DMS153 treated with DMSO at 0.1 percent for 48 hours (cell line): ENCODE results near the gene USP7.
"Not testable (repeated sequence)": the region's sequence is repeated elsewhere in the genome, so short reads cannot be mapped to it uniquely, and the experiment has no call there.

Experiments used
- DNase-seq: peaks from one replicate; lab custom pipeline; 2025; ENCODE audit not compliant: unreplicated experiment; lab: John Stamatoyannopoulos, UW

Gene USP7

GRCh38 chr16:8975039-8975438 lies 11.3 kb upstream of the USP7 start:
- no peak for DNase-seq

DNA sequence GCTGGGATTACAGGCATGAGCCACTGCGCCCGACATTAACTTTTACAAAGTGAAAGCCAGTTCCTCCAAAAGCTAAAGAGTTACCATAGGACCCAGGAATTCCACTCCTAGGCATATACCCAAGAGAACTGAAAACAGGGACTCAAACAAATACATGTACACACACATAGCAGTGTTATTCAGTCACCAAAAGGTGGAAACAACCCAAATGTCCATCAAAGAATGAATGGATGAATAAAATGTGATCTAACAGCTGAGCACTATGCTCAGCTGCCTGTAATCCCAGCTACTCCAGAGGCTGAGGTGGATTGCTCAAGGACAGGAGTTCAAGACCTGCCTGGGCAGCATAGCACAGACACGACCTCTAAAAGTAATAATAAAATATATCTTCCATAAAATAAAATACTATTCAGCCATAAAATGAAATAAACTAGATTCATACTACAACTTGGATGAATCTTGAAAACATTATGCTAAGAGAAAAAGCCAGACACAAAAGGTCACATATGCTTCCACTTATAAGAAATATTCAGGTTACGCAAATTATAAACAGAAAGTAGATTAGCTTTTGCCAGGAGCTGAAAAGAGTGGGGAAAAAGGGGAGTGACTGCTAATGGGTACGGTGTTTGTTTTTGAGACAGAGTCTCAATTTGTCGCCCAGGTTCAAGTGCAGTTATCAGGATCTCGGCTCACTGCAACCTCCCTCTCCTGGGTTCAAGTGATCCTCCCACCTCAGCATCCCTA lies 9.3 kb upstream of the USP7 start:
- no peak for DNase-seq

DNA sequence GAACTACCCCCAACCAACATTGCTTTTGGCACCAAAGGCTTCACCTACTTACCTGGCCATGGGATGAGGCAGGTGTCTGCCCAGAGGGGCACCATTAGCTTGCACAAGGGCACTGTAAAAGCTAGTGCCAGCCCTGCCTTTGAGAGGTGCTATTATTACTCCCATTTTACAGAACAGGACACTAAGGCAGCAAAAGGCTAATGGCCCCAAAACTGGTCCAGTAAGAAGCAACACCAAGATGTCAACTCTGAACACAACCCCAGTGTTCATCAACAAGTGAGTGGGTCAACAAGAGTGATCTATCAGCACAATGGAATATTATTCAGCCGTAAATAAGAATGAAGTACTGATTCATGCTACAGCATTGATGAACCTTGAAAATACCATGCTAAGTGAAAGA lies 7.7 kb upstream of the USP7 start:
- no peak for DNase-seq

GRCh38 chr16:8969202-8969897 lies 5.6 kb upstream of the USP7 start:
- not testable (repeated sequence) for DNase-seq

GRCh38 chr16:8968054-8968453 lies 4.3 kb upstream of the USP7 start:
- DNase-seq: not testable (repeated sequence)

DNA sequence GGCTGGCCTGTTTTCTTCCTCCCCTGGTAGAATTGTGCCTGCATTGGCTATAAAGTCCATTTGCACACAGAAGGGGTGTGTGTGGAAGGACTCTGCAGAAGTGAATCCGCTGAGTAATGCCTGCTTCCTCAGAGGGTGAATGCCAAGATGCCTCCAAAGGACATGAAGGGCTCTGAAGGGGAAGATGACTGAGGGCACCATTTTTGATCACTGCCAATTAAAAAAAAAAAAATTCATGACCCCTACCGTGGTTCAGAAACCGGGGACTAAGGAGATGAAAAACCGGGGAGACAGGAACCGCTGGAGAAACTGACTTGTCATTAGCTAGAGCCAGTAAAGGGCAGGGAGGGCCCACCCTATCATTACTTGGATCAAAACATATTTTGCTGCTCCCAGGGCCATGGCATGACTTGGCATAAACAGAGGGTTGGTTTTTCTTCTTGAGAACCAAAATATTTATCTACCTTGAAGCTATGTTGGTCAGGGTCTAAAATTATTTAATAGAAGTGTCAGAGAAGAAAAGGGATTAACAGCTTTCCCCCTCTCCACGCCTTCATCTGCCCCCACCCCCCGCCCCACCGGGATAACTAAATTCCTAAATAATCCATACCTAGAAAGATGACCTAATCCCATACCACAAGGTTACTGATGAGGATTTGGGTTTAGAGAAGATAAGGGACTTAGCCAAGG lies 3.6 kb upstream of the USP7 start:
- no peak for DNase-seq

- no peak for DNase-seq
Measured at GRCh38 chr16:8966817-8967131, 3.1 kb upstream of the USP7 start.

DNA sequence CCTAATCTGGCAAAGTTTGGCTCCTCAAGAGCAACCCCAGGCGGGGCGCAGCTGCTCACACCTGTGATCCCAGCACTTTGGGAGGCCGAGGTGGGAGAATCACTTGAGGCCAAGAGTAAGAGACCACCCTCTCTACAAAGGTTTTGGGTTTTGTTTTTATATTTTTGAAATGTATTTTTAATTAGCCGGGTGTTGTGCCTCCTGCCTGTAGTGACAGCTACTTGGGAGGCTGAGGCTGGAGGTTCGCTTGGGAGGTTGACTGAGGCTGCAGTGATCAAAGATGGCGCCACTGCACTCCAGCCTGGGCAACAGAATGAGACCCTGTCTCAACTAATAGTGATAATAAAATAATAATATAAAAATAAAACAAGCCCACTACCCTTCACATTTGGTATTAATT lies 756 bp upstream of the USP7 start:
- no peak for DNase-seq

- DNase-seq: no peak
Measured at GRCh38 chr16:8963010-8963820, 491 bp downstream of the USP7 start.

DNA sequence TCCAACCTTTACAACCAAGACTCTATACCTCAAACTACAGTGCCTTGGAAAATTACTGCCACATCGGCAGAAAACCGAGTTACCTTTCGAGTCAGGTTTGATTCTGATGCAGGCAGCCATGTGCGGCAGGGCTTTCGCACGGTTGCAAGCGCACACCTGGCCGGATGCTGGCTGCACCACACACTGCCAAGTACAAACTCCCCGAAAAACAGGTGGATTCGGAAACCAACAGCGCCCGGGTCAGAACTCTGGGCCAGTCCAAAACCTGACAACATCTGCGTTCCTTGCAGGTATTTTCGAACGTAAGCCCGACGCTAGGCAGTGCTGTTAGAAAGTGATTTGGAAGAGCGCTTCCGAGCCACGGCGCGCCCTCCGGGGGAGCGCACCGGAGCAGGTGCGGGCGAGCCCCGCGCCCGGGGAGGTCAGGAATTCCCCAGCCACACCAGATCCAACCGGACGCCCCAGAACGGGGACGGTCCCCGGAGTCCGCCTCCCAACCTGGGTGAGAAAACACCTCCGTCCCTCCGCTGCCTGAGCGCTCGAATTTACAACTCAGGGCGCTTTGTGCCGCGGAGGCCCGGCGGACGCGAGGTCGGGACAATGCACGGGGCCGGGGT lies 1.2 kb downstream of the USP7 start:
- DNase-seq: no peak

DNA sequence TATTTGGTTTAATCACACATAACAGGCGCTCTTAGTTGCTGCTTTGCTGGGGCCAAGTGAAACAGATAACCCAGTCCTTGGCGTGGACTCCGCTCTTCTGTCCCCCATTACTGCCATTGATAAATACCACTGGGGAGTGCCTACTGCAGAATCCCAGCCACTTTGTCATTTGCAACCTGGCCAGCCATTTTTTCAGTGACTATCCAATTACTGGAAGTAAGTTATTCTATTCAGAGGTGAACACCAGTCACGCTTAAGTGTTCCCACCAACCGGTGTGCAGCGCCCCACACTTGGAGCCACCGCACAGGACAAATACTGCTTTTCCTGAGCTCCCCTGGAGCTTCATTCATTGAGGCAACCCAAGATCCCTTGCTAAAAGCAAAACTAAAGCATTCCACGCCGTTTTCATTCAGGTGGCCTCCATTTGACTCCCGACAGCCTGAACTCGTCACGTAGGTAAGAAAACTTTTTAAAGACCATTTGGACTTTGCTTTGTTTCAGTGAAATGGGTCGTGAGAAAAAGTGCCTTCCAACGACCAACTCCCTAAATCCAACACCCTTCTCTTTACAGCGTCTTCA lies 1.8 kb downstream of the USP7 start:
- no peak for DNase-seq

DNA sequence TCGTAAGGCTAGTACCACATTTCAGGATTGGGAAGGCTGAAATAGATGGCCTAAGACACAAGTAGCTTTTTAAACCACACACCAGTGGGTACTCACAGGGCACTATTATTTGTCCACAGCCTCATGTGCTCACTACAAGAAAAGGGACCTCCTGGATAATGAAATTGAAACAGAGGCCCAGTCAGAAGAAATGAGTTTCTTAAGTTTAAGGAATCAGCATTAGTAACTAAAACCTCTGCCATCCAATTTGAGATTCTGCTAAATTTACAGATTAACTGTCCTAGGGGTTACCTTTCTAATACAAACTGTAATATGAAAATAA lies 3.0 kb downstream of the USP7 start:
- no peak for DNase-seq

DNA sequence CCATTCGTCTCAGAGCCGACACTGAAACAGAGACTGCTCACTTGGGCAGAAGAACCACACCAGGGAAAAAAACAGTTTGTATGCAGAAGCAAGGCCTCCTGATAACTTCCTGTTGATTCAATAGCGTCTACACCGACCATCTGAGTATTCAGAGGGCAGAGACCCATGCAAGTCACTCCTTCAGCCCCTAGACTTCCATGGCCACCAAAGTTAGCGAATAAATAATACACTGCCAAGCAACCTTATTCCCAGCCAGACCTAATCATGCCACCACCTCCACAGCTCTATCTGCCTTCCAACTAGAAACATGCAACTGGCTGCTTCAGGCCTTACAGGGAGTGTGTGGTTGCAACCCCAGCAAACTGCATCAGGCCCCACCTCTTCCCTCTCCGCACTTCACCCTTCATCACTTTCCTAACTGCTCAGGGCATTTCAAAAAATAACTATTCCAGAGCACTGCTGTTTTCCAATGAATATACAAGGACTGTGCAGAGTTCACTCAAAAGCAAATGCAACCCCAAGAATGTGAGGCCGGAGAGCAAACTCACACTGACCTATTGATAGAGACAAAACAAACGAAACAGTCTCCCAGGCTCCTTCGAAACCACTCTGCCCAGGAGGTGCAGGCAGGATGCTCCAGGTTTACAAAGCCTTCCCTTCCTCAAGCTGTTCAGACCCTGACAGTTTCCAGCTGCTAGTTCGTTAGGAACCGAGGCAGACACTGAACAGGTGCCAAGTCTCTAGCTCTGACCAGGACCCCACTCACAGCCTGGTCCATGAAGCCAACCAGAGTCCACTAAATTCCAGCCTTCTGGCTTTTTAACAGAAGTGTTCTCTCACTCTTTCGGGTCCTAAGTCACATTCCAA lies 3.6 kb downstream of the USP7 start:
- DNase-seq: no peak

DNA sequence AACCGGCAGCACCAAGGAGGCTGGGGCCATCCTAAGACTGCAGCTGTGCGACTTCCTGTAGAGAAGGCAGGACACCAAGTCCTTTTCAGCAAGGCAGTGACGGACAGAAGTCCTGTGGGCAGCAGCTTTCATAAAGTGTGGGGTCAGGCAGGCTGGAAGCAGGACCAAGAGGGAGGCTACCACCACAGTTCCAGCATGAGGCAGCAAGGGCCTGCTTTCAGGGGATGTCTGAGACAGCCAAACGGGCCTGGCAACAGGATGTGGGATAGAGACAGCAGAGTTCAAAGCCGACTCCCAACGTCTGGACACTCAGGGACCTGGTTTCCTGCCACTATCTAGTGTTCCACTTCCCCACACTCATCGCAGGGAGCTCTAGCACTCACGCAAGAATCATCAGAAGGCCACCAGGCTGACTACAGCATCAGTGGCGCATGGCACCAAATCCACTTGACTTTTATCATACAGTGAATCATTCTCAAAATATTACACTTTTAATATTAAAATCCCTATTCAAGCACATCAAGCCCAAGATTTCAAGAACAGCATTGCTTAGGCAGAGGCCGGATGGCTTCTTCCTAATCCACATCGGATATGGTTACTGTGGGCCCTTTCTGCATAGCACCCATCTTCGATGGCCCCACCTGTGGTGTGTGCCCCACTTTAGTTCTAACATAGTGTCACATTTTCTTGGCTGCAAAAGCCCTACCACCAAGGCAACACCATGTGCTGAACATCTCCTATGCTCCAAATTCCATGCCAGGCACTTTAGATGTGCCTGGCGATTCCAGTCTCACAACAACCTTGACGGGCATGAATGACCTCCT lies 5.2 kb downstream of the USP7 start:
- no peak for DNase-seq

DNA sequence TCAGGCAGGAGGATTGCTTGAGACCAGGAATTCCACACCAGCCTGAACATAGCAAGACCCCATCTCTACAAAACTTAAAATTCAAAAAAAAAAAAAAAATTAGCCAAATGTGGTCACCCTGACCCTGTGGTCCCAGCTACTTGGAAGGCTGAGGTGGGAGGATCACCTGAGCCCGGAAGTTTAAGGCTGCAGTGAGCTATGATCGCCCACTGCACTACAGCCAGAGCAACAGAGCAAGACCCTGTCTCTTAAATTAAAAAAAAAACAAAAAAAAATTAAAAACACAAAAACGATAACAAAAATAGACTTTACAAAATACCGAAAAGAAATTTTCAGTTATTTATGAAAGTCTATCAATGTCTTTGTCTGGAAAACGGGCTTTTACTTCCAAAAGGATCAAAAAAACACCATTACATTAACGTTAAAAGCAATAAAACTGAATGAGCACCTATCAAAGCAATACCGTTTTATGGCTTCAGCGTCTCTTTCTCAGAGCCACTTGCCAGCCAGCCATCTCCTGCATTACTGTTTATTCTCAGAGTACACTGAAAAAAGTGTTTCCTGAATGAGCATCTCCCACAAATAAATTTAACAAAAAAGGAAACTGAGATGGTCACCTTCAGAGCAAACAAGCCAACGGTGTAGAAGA lies 6.1 kb downstream of the USP7 start:
- no peak for DNase-seq

- DNase-seq: no peak
Measured at GRCh38 chr16:8957063-8957397, 6.7 kb downstream of the USP7 start.

- DNase-seq: no peak
Measured at GRCh38 chr16:8956265-8957062, 7.2 kb downstream of the USP7 start.

DNA sequence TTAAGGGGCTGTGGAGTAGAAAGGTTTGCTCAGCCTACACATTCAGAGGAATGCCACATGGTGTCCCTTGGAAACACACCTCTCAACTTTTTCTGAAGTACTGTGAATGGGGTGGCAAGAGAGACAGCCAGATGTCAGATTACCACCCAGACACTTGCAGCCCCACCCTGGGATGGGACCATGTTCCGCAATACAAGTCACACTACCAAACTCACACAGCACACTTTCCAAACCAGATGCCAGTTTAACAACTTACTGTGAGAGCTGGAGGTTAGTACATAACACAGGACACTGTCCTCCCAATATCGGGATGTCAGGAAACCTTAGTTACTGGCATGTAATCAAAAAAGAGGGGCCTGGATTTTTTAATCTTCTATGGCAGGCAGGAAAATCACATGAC lies 7.9 kb downstream of the USP7 start:
- DNase-seq: no peak
